IMR-90 (cell line): ENCODE results near the gene DOCK1. TPM values are rescaled to one million over a fixed set of nuclear protein-coding genes. Genes with fewer than 3 reads are reported as not detected.
A peak's percentile ranks its signal among the peaks of the same experiment; 100 is the strongest.

Experiments
- ATAC-seq: fragments of 200-7000 bp; cut with Tn5 transposase; 2 replicates; pipeline ENCODE4 v1.9.1; 2020; ENCODE audit warnings: low read depth, mild to moderate bottlenecking, moderate library complexity
- BruUV-seq: library from RNA; stranded (reverse); fragments of 400-500 nt; replicated peaks from 2 replicates; lab custom pipeline; 2021; lab: Mats Ljungman, UMichigan
- CTCF ChIA-PET: fragments of 300-600 bp; formaldehyde crosslinking; extraction: SDS; loops from one replicate; lab custom pipeline; 2021; ENCODE audit warnings: antibody characterized with exemption; lab: Yijun Ruan, JAX
- POLR2A ChIA-PET: fragments of 300-600 bp; sonication (Branson Sonifier 250); formaldehyde crosslinking; loops from one replicate; lab custom pipeline; 2022; ENCODE audit warnings: antibody characterized with exemption; ENCODE audit not compliant: unreplicated experiment; lab: Charles Lee
- DNase-seq: peaks from one replicate; pipeline ENCODE4 v3.0.0; 2013
- H2AFZ ChIP-seq: replicated peaks from 2 replicates; pipeline ENCODE3; 2013; ENCODE audit warnings: low read length, mild to moderate bottlenecking; ENCODE audit not compliant: poor library complexity
- H2AK5ac ChIP-seq: 2 replicates; pipeline ENCODE4 v1.6.1; 2013; ENCODE audit warnings: low read depth, low read length, inconsistent platforms
- H2AK9ac ChIP-seq: replicated peaks from 2 replicates; pipeline ENCODE3; 2013; ENCODE audit warnings: mild to moderate bottlenecking, low read depth, low read length, moderate library complexity; ENCODE audit not compliant: poor library complexity
- H2BK120ac ChIP-seq: 2 replicates; pipeline ENCODE4 v1.6.1; 2013; ENCODE audit warnings: low read depth, low read length, inconsistent platforms
- H2BK15ac ChIP-seq: 3 replicates; pipeline ENCODE4 v1.6.1; 2013; ENCODE audit warnings: low read depth, low read length, inconsistent platforms
- H2BK20ac ChIP-seq: 2 replicates; pipeline ENCODE4 v1.6.1; 2013; ENCODE audit warnings: low read depth, mild to moderate bottlenecking, inconsistent platforms, low read length, moderate library complexity
- H2BK5ac ChIP-seq: 2 replicates; pipeline ENCODE4 v1.6.1; 2013; ENCODE audit warnings: mild to moderate bottlenecking, low read depth, low read length, inconsistent platforms; ENCODE audit not compliant: poor library complexity, severe bottlenecking
- H3K14ac ChIP-seq: replicated peaks from 2 replicates; pipeline ENCODE4 v1.6.1; 2013; ENCODE audit warnings: low read depth, low read length, inconsistent platforms
- H3K18ac ChIP-seq: 2 replicates; pipeline ENCODE4 v1.6.1; 2013; ENCODE audit warnings: low read depth, low read length, control low read depth
- H3K23ac ChIP-seq: 2 replicates; pipeline ENCODE4 v1.6.1; 2013; ENCODE audit warnings: low read depth, low read length, inconsistent platforms
- H3K27ac ChIP-seq: 2 replicates; pipeline ENCODE4 v1.5.1; 2013; ENCODE audit warnings: mild to moderate bottlenecking, control low read depth, low read length; ENCODE audit not compliant: insufficient read depth
- H3K27me3 ChIP-seq: 2 replicates; pipeline ENCODE4 v1.6.1; 2013; ENCODE audit warnings: low read length; ENCODE audit not compliant: control insufficient read depth, insufficient read depth
- H3K36me3 ChIP-seq: 2 replicates; pipeline ENCODE4 v1.6.1; 2013; ENCODE audit warnings: low read length, mixed read lengths; ENCODE audit not compliant: control insufficient read depth, insufficient read depth
- H3K4ac ChIP-seq: 2 replicates; pipeline ENCODE4 v1.6.1; 2013; ENCODE audit warnings: low read depth, low read length, inconsistent platforms
- H3K4me1 ChIP-seq: 2 replicates; pipeline ENCODE4 v1.6.1; 2013; ENCODE audit warnings: low read length, mixed read lengths; ENCODE audit not compliant: control insufficient read depth, insufficient read depth
- H3K4me2 ChIP-seq: 2 replicates; pipeline ENCODE4 v1.6.1; 2013; ENCODE audit warnings: low read depth, mild to moderate bottlenecking, control low read depth, low read length, moderate library complexity
- H3K4me3 ChIP-seq: 2 replicates; pipeline ENCODE4 v1.5.1; 2013; ENCODE audit warnings: low read depth, mild to moderate bottlenecking, control low read depth, low read length, moderate library complexity; ENCODE audit not compliant: insufficient read depth
- H3K56ac ChIP-seq: 2 replicates; pipeline ENCODE4 v1.6.1; 2013; ENCODE audit warnings: low read length, inconsistent platforms; ENCODE audit not compliant: insufficient read depth; ENCODE audit errors: extremely low read depth
- H3K79me1 ChIP-seq, 2 experiments: 2 replicates each; pipeline ENCODE4 v1.6.1; 2013; ENCODE audit warnings: low read length in 2 of 2, inconsistent platforms in 1 of 2, low read depth in 1 of 2
- H3K9ac ChIP-seq: 2 replicates; pipeline ENCODE4 v1.6.1; 2013; ENCODE audit warnings: low read depth, low read length, control low read depth
- H3K9me1 ChIP-seq: 2 replicates; pipeline ENCODE4 v1.6.1; 2013; ENCODE audit warnings: low read length, inconsistent platforms; ENCODE audit not compliant: insufficient read depth
- H3K9me3 ChIP-seq: 2 replicates; pipeline ENCODE4 v1.6.1; 2013; ENCODE audit warnings: low read length; ENCODE audit not compliant: control insufficient read depth, insufficient read depth
- H4K20me1 ChIP-seq: 2 replicates; pipeline ENCODE4 v1.6.1; 2013; ENCODE audit warnings: low read length, inconsistent platforms; ENCODE audit not compliant: insufficient read depth
- H4K5ac ChIP-seq: 2 replicates; pipeline ENCODE4 v1.6.1; 2013; ENCODE audit warnings: mild to moderate bottlenecking, low read depth, low read length, control low read depth
- H4K8ac ChIP-seq, 2 experiments: 2 replicates each; pipeline ENCODE4 v1.6.1; 2013; ENCODE audit warnings: low read depth in 2 of 2, low read length in 2 of 2, control low read depth in 1 of 2, inconsistent platforms in 1 of 2
- H4K91ac ChIP-seq: 2 replicates; pipeline ENCODE4 v1.6.1; 2013; ENCODE audit warnings: low read depth, low read length, inconsistent platforms; ENCODE audit not compliant: insufficient read depth
- CEBPB ChIP-seq: IDR thresholded peaks from 2 replicates; pipeline ENCODE4 v1.6.1; 2012; ENCODE audit warnings: low read depth, low read length, improper control_type of control experiment
- RAD21 ChIP-seq: IDR thresholded peaks from 2 replicates; pipeline ENCODE4 v1.6.1; 2012; ENCODE audit warnings: low read length, improper control_type of control experiment
- SMC3 ChIP-seq: fragments of 150-350 bp; IDR thresholded peaks from 2 replicates; pipeline ENCODE4 v1.6.1; 2016; ENCODE audit warnings: low read depth, mild to moderate bottlenecking, antibody characterized with exemption, low read length, moderate library complexity
- WGBS, 2 experiments: methylation state at CpG; one replicate each; pipeline versions ENCODE4 v1.1.5 to v1.1.7; 2013; ENCODE audit warnings: missing lambda C conversion rate in 2 of 2; ENCODE audit not compliant: insufficient read length in 1 of 2; ENCODE audit errors: extremely low coverage in 2 of 2; 5-methylcytosine and 5-hydroxymethylcytosine counted together
- dilution Hi-C: fragments of 300-500 bp; cut with HindIII; formaldehyde crosslinking; loops from one replicate; pipeline ENCODE4 v1.14.3; 2018; ENCODE audit warnings: low sequenced_read_pairs; ENCODE audit not compliant: unreplicated experiment
- in situ Hi-C: fragments of 300-500 bp; cut with MboI; formaldehyde crosslinking; loops from 3 replicates; pipeline ENCODE4 v1.14.3; 2019; ENCODE audit warnings: low sequenced_read_pairs, inconsistent platforms, mixed read lengths
- intact Hi-C: fragments of 100-400 bp; cut with micrococcal nuclease; formaldehyde crosslinking; loops from 2 replicates; pipeline ENCODE4 v1.10.0; 2022
- polyA plus RNA-seq, 3 experiments: library from polyadenylated mRNA; depleted of rRNA; stranded (reverse); fragments of >200 nt; gene quantifications; 2 replicates each; pipeline ENCODE4 v1.2.3, GENCODE V29; 2012; ENCODE audit warnings: low replicate concordance in 1 of 3
- total RNA-seq: library from RNA; depleted of rRNA; stranded (reverse); fragments of >200 nt; gene quantifications from 2 replicates; pipeline ENCODE4 v1.2.3, GENCODE V29; 2012

DOCK1 gene
- total and polyA plus RNA-seq, 2 of the 4 experiments (the other 2 are of a cell fraction) = 28.2 to 71.0 TPM

DNA sequence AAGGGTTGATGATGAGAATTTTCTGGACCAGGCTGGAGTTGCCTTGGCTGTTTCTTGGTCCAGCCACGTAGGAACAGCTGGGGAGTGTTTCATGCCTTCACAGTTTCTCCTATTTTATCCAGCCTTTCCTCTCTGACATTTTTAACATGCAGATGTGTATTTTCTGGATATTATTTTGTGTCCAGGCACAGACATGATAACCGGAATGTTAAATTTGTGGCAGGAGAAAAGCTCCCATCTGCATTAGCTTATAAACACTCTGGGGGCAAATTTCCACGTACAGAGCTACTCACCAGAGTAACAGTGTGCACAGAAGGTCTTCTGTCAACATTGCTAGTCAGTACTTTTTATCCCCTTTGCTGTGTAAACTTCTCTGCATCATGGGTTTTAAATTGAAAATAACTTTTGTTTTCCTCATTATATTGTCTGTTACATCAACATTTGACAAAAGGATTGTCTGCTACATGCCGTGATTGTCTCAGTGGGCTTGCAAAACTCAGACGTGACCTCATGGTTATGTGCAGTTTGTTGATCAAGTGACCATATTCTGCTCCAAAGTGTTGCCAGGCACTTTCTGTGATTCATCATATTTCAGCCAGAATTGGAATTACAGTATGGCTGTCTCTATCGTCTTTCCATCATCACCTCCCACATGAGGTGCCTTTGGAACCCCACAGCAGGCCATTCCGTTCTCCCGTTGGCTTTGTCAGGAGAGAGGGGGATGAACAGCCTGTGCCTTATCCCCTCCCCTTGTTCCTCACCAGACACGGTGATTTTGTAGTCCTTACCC, 249.8 kb downstream of the DOCK1 start:
- Histone ChIP-seq H2BK5ac (no peak overlapping the region), H2BK20ac (no peak overlapping the region), H2BK120ac (no peak overlapping the region), H3K9me1 (peaks cover 21% of the 10 kb centered on the region), H2AK9ac (no peak overlapping the region), H3K4me3 (no peak overlapping the region), H2AFZ (no peak overlapping the region), H4K5ac (no peak overlapping the region; the same call in 1 of the 2 replicates), H3K9ac (no peak overlapping the region), H3K36me3 (no peaks in the 10 kb centered on the region), H3K4me2 (no peak overlapping the region), H3K14ac (0 out of 2 replicates have a peak overlapping the region, but pooled peaks have one; percentile 5), H3K9me3 (no peaks in the 10 kb centered on the region), H2AK5ac (no peak overlapping the region; the same call in 1 of the 2 replicates), H3K4ac (no peak overlapping the region), H3K56ac (no peak overlapping the region), H3K27ac (no peak overlapping the region), H4K91ac (no peak overlapping the region), H3K23ac (peak overlapping the region; percentile 14; the same call in 1 of the 2 replicates), H4K20me1 (peaks cover 36% of the 10 kb centered on the region; the same call in 1 of the 2 replicates), H3K18ac (no peak overlapping the region), H3K27me3 (no peaks in the 10 kb centered on the region), H3K4me1 (peaks cover 20% of the 10 kb centered on the region), H2BK15ac (no peak overlapping the region), H3K79me1 (peaks cover 23 to 65% of the 10 kb centered on the region in 2 experiments), H4K8ac (no peak overlapping the region)
- WGBS, 2 experiments = 40% methylated on average over 1 of the region's 9 CpGs; no CpG with 5 or more reads in 1 of the 2 experiments
- in situ Hi-C loops (no loop called here), intact Hi-C loops (no loop called here), dilution Hi-C loops (no loop called here)
- CTCF ChIA-PET = no interaction called here
- DNase-seq (peak; percentile 58), ATAC-seq (no peak)
- TF ChIP-seq RAD21 (no peak), CEBPB (peak; percentile 51), SMC3 (no peak)
- no TSS peak for BruUV-seq
- POLR2A ChIA-PET = no interaction called here
